IPS-NIHi7 (cell line): ENCODE data around the gene WDR35.
A peak's percentile ranks its signal among the peaks of the same experiment; 100 is the strongest.

ENCODE experiments used
- DNase-seq: peaks from one replicate; pipeline ENCODE4 v3.0.0; 2012; ENCODE audit warnings: mixed read lengths; ENCODE audit errors: extremely low spot score

Gene WDR35

GRCh38 chr2:20011276-20012031, 21.5 kb upstream of the WDR35 start:
- no peak for DNase-seq

- DNase-seq = no peak
Measured at GRCh38 chr2:20008703-20009102, 18.8 kb upstream of the WDR35 start.

GRCh38 chr2:20005891-20006470, 16.1 kb upstream of the WDR35 start:
- no peak for DNase-seq

GRCh38 chr2:20005067-20005627, 15.2 kb upstream of the WDR35 start:
- DNase-seq = no peak

- DNase-seq = no peak
Measured at GRCh38 chr2:20001361-20001863, 11.5 kb upstream of the WDR35 start.

GRCh38 chr2:19993731-19994130, 3.8 kb upstream of the WDR35 start:
- no peak for DNase-seq

GRCh38 chr2:19991895-19992294, 2.0 kb upstream of the WDR35 start:
- DNase-seq = no peak

- no peak for DNase-seq
Measured at GRCh38 chr2:19990416-19990728, 467 bp upstream of the WDR35 start.

- peak; percentile 16 for DNase-seq
Measured at GRCh38 chr2:19989342-19989666, 601 bp downstream of the WDR35 start.

GRCh38 chr2:19988600-19988999, 1.3 kb downstream of the WDR35 start:
- DNase-seq = no peak

- DNase-seq = no peak
Measured at GRCh38 chr2:19987936-19988335, 2.0 kb downstream of the WDR35 start.

- no peak for DNase-seq
Measured at GRCh38 chr2:19982268-19982667, 7.6 kb downstream of the WDR35 start.

GRCh38 chr2:19979932-19980331, 10.0 kb downstream of the WDR35 start:
- DNase-seq = no peak

- no peak for DNase-seq
Measured at GRCh38 chr2:19973466-19973865, 16.4 kb downstream of the WDR35 start.

- no peak for DNase-seq
Measured at GRCh38 chr2:19971691-19972090, 18.2 kb downstream of the WDR35 start.

- DNase-seq = no peak
Measured at GRCh38 chr2:19963386-19963785, 26.5 kb downstream of the WDR35 start.

GRCh38 chr2:19955544-19956422, 34.1 kb downstream of the WDR35 start:
- DNase-seq = peak; percentile 88

GRCh38 chr2:19949071-19949470, 40.8 kb downstream of the WDR35 start:
- DNase-seq = no peak

- DNase-seq = no peak
Measured at GRCh38 chr2:19947184-19947940, 42.5 kb downstream of the WDR35 start.

- DNase-seq = peak; percentile 26
Measured at GRCh38 chr2:19944205-19944845, 45.6 kb downstream of the WDR35 start.

- no peak for DNase-seq
Measured at GRCh38 chr2:19943189-19943588, 46.7 kb downstream of the WDR35 start.
